ENCODE data around the gene OR2AE1. TPM values are rescaled to one million over a fixed set of nuclear protein-coding genes. Genes with fewer than 3 reads are reported as not detected.

The OR2AE1 gene
- polyA plus RNA-seq, 5 donors, result 0.10 TPM; not detected in 4

Other genes with a start within 250 kb of the OR2AE1 start
- gene CYP3A5, start 197.0 kb downstream of the OR2AE1 start, polyA plus RNA-seq (ENCODE audit: insufficient read depth in 1 of 5, insufficient read length in 5 of 5, low replicate concordance in 1 of 5), result 10 to 100 TPM; 15.1 to 25.8 (median 19.6) TPM
- gene CYP3A7, start 141.8 kb downstream of the OR2AE1 start, polyA plus RNA-seq (ENCODE audit: insufficient read depth in 1 of 5, insufficient read length in 5 of 5, low replicate concordance in 1 of 5), result 10 to 100 TPM in 1 of 5 donors, 1 to 10 TPM in 2, under 1 TPM in 2; 0.59 to 16.8 (median 1.3) TPM
- under 1 TPM; 0.14 to 0.34 (median 0.18) TPM for gene CYP3A4, start 92.8 kb downstream of the OR2AE1 start, polyA plus RNA-seq (ENCODE audit: insufficient read depth in 1 of 5, insufficient read length in 5 of 5, low replicate concordance in 1 of 5)
- gene CYP3A43, start 49.0 kb downstream of the OR2AE1 start, polyA plus RNA-seq (ENCODE audit: insufficient read depth in 1 of 5, insufficient read length in 5 of 5, low replicate concordance in 1 of 5), result under 1 TPM; 0.09 to 0.50 (median 0.28) TPM
- 10 to 100 TPM; 35.0 to 45.0 (median 38.6) TPM for gene TRIM4, start 42.5 kb upstream of the OR2AE1 start, polyA plus RNA-seq (ENCODE audit: insufficient read depth in 1 of 5, insufficient read length in 5 of 5, low replicate concordance in 1 of 5)
- gene GJC3, start 52.6 kb upstream of the OR2AE1 start, polyA plus RNA-seq (ENCODE audit: insufficient read depth in 1 of 5, insufficient read length in 5 of 5, low replicate concordance in 1 of 5), result 1 to 10 TPM in 3 of 5 donors, under 1 TPM in 2; 0.93 to 1.5 (median 1.0) TPM
- 100 to 1,000 TPM in 1 of 5 donors, under 1 TPM in 4; 0.24 to 101 (median 0.51) TPM for gene AZGP1, start 99.0 kb upstream of the OR2AE1 start, polyA plus RNA-seq (ENCODE audit: insufficient read depth in 1 of 5, insufficient read length in 5 of 5, low replicate concordance in 1 of 5)
- 10 to 100 TPM; 75.2 to 93.9 (median 86.2) TPM for gene ZKSCAN1, start 138.6 kb upstream of the OR2AE1 start, polyA plus RNA-seq (ENCODE audit: insufficient read depth in 1 of 5, insufficient read length in 5 of 5, low replicate concordance in 1 of 5)
- 10 to 100 TPM; 23.1 to 27.0 (median 25.6) TPM for gene ZSCAN21, start 172.7 kb upstream of the OR2AE1 start, polyA plus RNA-seq (ENCODE audit: insufficient read depth in 1 of 5, insufficient read length in 5 of 5, low replicate concordance in 1 of 5)
- 10 to 100 TPM; 38.7 to 54.7 (median 48.2) TPM for gene ZNF3, start 204.7 kb upstream of the OR2AE1 start, polyA plus RNA-seq (ENCODE audit: insufficient read depth in 1 of 5, insufficient read length in 5 of 5, low replicate concordance in 1 of 5)
- 100 to 1,000 TPM; 112 to 138 (median 122) TPM for gene COPS6, start 211.9 kb upstream of the OR2AE1 start, polyA plus RNA-seq (ENCODE audit: insufficient read depth in 1 of 5, insufficient read length in 5 of 5, low replicate concordance in 1 of 5)
- gene MCM7, start 224.4 kb upstream of the OR2AE1 start, polyA plus RNA-seq (ENCODE audit: insufficient read depth in 1 of 5, insufficient read length in 5 of 5, low replicate concordance in 1 of 5), result 100 to 1,000 TPM; 129 to 144 (median 140) TPM
- 10 to 100 TPM; 34.5 to 43.4 (median 36.5) TPM for gene AP4M1, start 224.6 kb upstream of the OR2AE1 start, polyA plus RNA-seq (ENCODE audit: insufficient read depth in 1 of 5, insufficient read length in 5 of 5, low replicate concordance in 1 of 5)
- 10 to 100 TPM; 49.1 to 65.9 (median 58.1) TPM for gene TAF6, start 242.3 kb upstream of the OR2AE1 start, polyA plus RNA-seq (ENCODE audit: insufficient read depth in 1 of 5, insufficient read length in 5 of 5, low replicate concordance in 1 of 5)
- gene CNPY4, start 242.6 kb upstream of the OR2AE1 start, polyA plus RNA-seq (ENCODE audit: insufficient read depth in 1 of 5, insufficient read length in 5 of 5, low replicate concordance in 1 of 5), result 10 to 100 TPM; 39.7 to 49.3 (median 41.5) TPM
- 1 to 10 TPM; 1.1 to 2.5 (median 1.3) TPM for gene MBLAC1, start 249.9 kb upstream of the OR2AE1 start, polyA plus RNA-seq (ENCODE audit: insufficient read depth in 1 of 5, insufficient read length in 5 of 5, low replicate concordance in 1 of 5)